Liver (tissue), 3 donors: Measurements from ENCODE around the gene KLK2.

ENCODE experiments used
- ATF3 ChIP-seq: IDR thresholded peaks from 2 replicates; pipeline ENCODE4 v1.6.1; 2016; ENCODE audit warnings: antibody characterized with exemption
- CTCF ChIP-seq: fragments of 150-350 bp; IDR thresholded peaks from 2 replicates; pipeline ENCODE4 v1.5.1; 2017; ENCODE audit warnings: improper control_type of control experiment, low read depth, low read length; ENCODE audit not compliant: missing input control
- EGR1 ChIP-seq, 2 donors: IDR thresholded peaks; 2 replicates each; pipeline ENCODE4 v1.6.1; 2016 to 2018; ENCODE audit warnings: antibody characterized with exemption in 2 of 2, low read depth in 2 of 2
- FOXA1 ChIP-seq: IDR thresholded peaks from 2 replicates; pipeline ENCODE4 v1.6.1; 2016; ENCODE audit warnings: antibody characterized with exemption
- HNF4A ChIP-seq, 2 donors: conservative IDR thresholded peaks; 2 replicates each; pipeline ENCODE4 v1.6.1; 2016; ENCODE audit warnings: antibody characterized with exemption in 2 of 2, mild to moderate bottlenecking in 2 of 2
- JUND ChIP-seq, 2 donors: IDR thresholded peaks; 2 replicates each; pipeline ENCODE4 v1.6.1; 2016; ENCODE audit warnings: antibody characterized with exemption in 2 of 2
- MAX ChIP-seq: IDR thresholded peaks from 2 replicates; pipeline ENCODE4 v1.6.1; 2016; ENCODE audit warnings: antibody characterized with exemption
- RAD21 ChIP-seq, 2 donors: IDR thresholded peaks; 2 replicates each; pipeline ENCODE4 v1.6.1; 2016; ENCODE audit warnings: antibody characterized with exemption in 2 of 2, mild to moderate bottlenecking in 2 of 2
- REST ChIP-seq: IDR thresholded peaks from 2 replicates; pipeline ENCODE4 v1.6.1; 2016; ENCODE audit warnings: antibody characterized with exemption, mild to moderate bottlenecking
- SP1 ChIP-seq: IDR thresholded peaks from 2 replicates; pipeline ENCODE4 v1.6.1; 2018; ENCODE audit warnings: antibody characterized with exemption, mild to moderate bottlenecking
- TAF1 ChIP-seq: conservative IDR thresholded peaks from 2 replicates; pipeline ENCODE4 v1.6.1; 2016; ENCODE audit warnings: antibody characterized with exemption, mild to moderate bottlenecking
- YY1 ChIP-seq: IDR thresholded peaks from 2 replicates; pipeline ENCODE4 v1.6.1; 2016; ENCODE audit warnings: antibody characterized with exemption, mild to moderate bottlenecking
- ZBTB33 ChIP-seq: IDR thresholded peaks from 2 replicates; pipeline ENCODE4 v1.6.1; 2016; ENCODE audit warnings: antibody characterized with exemption
- donor health status: healthy.
- donor health status: healthy.

- TF ChIP-seq CTCF = no peak
- TF ChIP-seq REST = no peak
- no peak for TF ChIP-seq MAX
- no peak for TF ChIP-seq JUND (IDR thresholded peaks at IDR 0.05)
- TF ChIP-seq FOXA1 = no peak
- TF ChIP-seq ATF3 = no peak
- no peak for TF ChIP-seq SP1
- TF ChIP-seq YY1 = no peak
- TF ChIP-seq EGR1 (IDR thresholded peaks at IDR 0.05; ENCODE audit: low read depth in 2 of 2) = no peak
- no peak for TF ChIP-seq RAD21 (IDR thresholded peaks at IDR 0.05)
- no peak for TF ChIP-seq HNF4A (conservative IDR thresholded peaks at IDR 0.05)
- TF ChIP-seq ZBTB33 = no peak
- TF ChIP-seq TAF1 = no peak
Measured at GRCh38 chr19:50878851-50879250, 5.6 kb downstream of the KLK2 start.
